ENCODE data around the gene EIPR1. TPM values are rescaled to one million over a fixed set of nuclear protein-coding genes. Genes with fewer than 3 reads are reported as not detected.

EIPR1 gene
- total and polyA plus RNA-seq, 2 of the 4 experiments (the other 2 are of a cell fraction) = 46.5 to 67.4 TPM

- H2AK5ac ChIP-seq (ENCODE audit: low read depth, low read length) = no peak overlapping the region
- no peak overlapping the region for H3K4ac ChIP-seq (ENCODE audit: low read depth, low read length)
- H3K4me3 ChIP-seq (ENCODE audit: insufficient read depth, low read depth, low read length) = no peak overlapping the region
- peaks cover 4% of the 10 kb centered on the region; the same call in 1 of the 2 replicates for H4K20me1 ChIP-seq (ENCODE audit: insufficient read depth, low read length)
- peaks cover 51% of the 10 kb centered on the region for H3K36me3 ChIP-seq (ENCODE audit: control insufficient read depth, insufficient read depth, low read length)
- H3K56ac ChIP-seq (ENCODE audit: extremely low read depth, insufficient read depth, low read length) = no peak overlapping the region
- no peak overlapping the region for H2BK20ac ChIP-seq (ENCODE audit: low read depth, low read length)
- H4K5ac ChIP-seq (ENCODE audit: low read depth, low read length) = no peak overlapping the region
- peaks cover 2% of the 10 kb centered on the region; the same call in 1 of the 2 replicates for H3K9me1 ChIP-seq (ENCODE audit: insufficient read depth, low read length)
- H3K27me3 ChIP-seq (ENCODE audit: control insufficient read depth, insufficient read depth, low read length) = no peaks in the 10 kb centered on the region
- no peak overlapping the region for H3K18ac ChIP-seq (ENCODE audit: low read depth, low read length)
- dilution Hi-C loops (cut with HindIII; ENCODE audit: low sequenced_read_pairs, unreplicated experiment) (no loop called here), intact Hi-C loops (cut with micrococcal nuclease) (no loop called here), in situ Hi-C loops (cut with MboI; ENCODE audit: low sequenced_read_pairs) (loop anchor here (10.0 kb wide), 1 partner anchor 225 kb away; no protein-coding TSS in a partner anchor)
- H2BK5ac ChIP-seq (ENCODE audit: low read depth, low read length, poor library complexity, severe bottlenecking) = no peak overlapping the region
- ATAC-seq (ENCODE audit: low read depth) = no peak
- no peak overlapping the region for H2BK15ac ChIP-seq (ENCODE audit: low read depth, low read length)
- no peak overlapping the region for H4K8ac ChIP-seq (ENCODE audit: low read depth in 2 of 2, low read length in 2 of 2)
- H2AK9ac ChIP-seq (replicated peaks; ENCODE audit: low read depth, low read length, poor library complexity) = no peak overlapping the region
- ChIA-PET CTCF (interaction anchor here (1.0 kb wide), 1 partner anchor 27 kb away, joined by 3 read pairs; no protein-coding TSS in a partner anchor), POLR2A (ENCODE audit: unreplicated experiment) (no interaction called here)
- BruUV-seq (replicated peaks) = no TSS peak
- no peaks in the 10 kb centered on the region for H3K9me3 ChIP-seq (ENCODE audit: control insufficient read depth, insufficient read depth, low read length)
- H4K91ac ChIP-seq (ENCODE audit: insufficient read depth, low read depth, low read length) = no peak overlapping the region
- H3K23ac ChIP-seq (ENCODE audit: low read depth, low read length) = no peak overlapping the region
- H3K4me2 ChIP-seq (ENCODE audit: low read depth, low read length) = no peak overlapping the region
- no peak overlapping the region for H2AFZ ChIP-seq (replicated peaks; ENCODE audit: low read length, poor library complexity)
- no peak overlapping the region for H3K14ac ChIP-seq (replicated peaks; ENCODE audit: low read depth, low read length)
- no peak overlapping the region for H2BK120ac ChIP-seq (ENCODE audit: low read depth, low read length)
- H3K4me1 ChIP-seq (ENCODE audit: control insufficient read depth, insufficient read depth, low read length) = peaks cover 2% of the 10 kb centered on the region; the same call in 1 of the 2 replicates
- no peak for DNase-seq
- 43% methylated on average over 1 of the region's 13 CpGs; no CpG with 5 or more reads in 1 of the 2 experiments for WGBS, 2 experiments (ENCODE audit: extremely low coverage in 2 of 2, insufficient read length in 1 of 2)
- peaks cover 29 to 38% of the 10 kb centered on the region in 2 experiments for H3K79me1 ChIP-seq (ENCODE audit: low read depth in 1 of 2, low read length in 2 of 2)
- H3K27ac ChIP-seq (ENCODE audit: insufficient read depth, low read length) = no peak overlapping the region
- H3K9ac ChIP-seq (ENCODE audit: low read depth, low read length) = no peak overlapping the region
- TF ChIP-seq ELK1 (IDR thresholded peaks at IDR 0.05; ENCODE audit: borderline replicate concordance, low read depth, low read length) (no peak), RFX5 (IDR thresholded peaks at IDR 0.05; ENCODE audit: low read depth, low read length) (no peak), MAZ (IDR thresholded peaks at IDR 0.05; ENCODE audit: borderline replicate concordance, low read depth, low read length) (no peak), CTCF (conservative IDR thresholded peaks at IDR 0.05; ENCODE audit: low read depth, low read length) (no peak), MXI1 (IDR thresholded peaks at IDR 0.05; ENCODE audit: borderline replicate concordance, low read depth, low read length) (no peak), RAD21 (IDR thresholded peaks at IDR 0.05; ENCODE audit: low read length) (no peak), USF2 (IDR thresholded peaks at IDR 0.05; ENCODE audit: low read depth, low read length) (no peak), MAFK (IDR thresholded peaks at IDR 0.05; ENCODE audit: low read depth, low read length) (no peak), SMC3 (IDR thresholded peaks at IDR 0.05; ENCODE audit: low read depth, low read length) (no peak), RCOR1 (IDR thresholded peaks at IDR 0.05; ENCODE audit: insufficient replicate concordance, low read length) (no peak), NFE2L2 (IDR thresholded peaks at IDR 0.05; ENCODE audit: low read depth, low read length) (no peak), BHLHE40 (IDR thresholded peaks at IDR 0.05; ENCODE audit: low read depth, low read length) (no peak), CEBPB (IDR thresholded peaks at IDR 0.05; ENCODE audit: low read depth, low read length) (no peak), CHD1 (IDR thresholded peaks at IDR 0.05; ENCODE audit: low read depth, low read length) (no peak), FOS (IDR thresholded peaks at IDR 0.05; ENCODE audit: low read depth, low read length) (no peak)
These were observed 42.6 kb upstream of the EIPR1 start for GRCh38 chr2:3420076-3420768.

All from IMR-90 (cell line).